H1 (cell line): ENCODE data around the gene NOD2. TPM values are rescaled to one million over a fixed set of nuclear protein-coding genes. Genes with fewer than 3 reads are reported as not detected.

Source experiments
- CTCF ChIA-PET: fragments of 300-600 bp; sonication (Branson Sonifier 250); formaldehyde crosslinking; loops from one replicate; lab custom pipeline; 2021; ENCODE audit not compliant: partially characterized antibody; lab: Charles Lee
- POLR2A ChIA-PET: fragments of 300-600 bp; sonication (Branson Sonifier 250); formaldehyde crosslinking; loops from one replicate; lab custom pipeline; 2021; ENCODE audit warnings: inconsistent platforms; ENCODE audit not compliant: partially characterized antibody; lab: Charles Lee
- DNase-seq, 2 experiments: peaks; one replicate each; pipeline versions ENCODE4 v3.0.0 to v3.0.0-alpha.2; 2010 to 2022; ENCODE audit warnings: low spot score in 2 of 2, low read depth in 1 of 2, mixed read lengths in 1 of 2
- FAIRE-seq: peaks from 2 replicates; lab custom pipeline; 2011; peaks lifted over from hg19 to GRCh38; lab: Jason Lieb, UNC
- H2AFZ ChIP-seq: 2 replicates; pipeline ENCODE4 v1.8.1; 2012; ENCODE audit warnings: low read length, inconsistent platforms
- H2AK5ac ChIP-seq: 2 replicates; pipeline ENCODE4 v1.6.1; 2013; ENCODE audit warnings: low read depth, low read length
- H2BK120ac ChIP-seq: replicated peaks from 2 replicates; pipeline ENCODE3; 2013; ENCODE audit warnings: low read depth, low read length, inconsistent platforms
- H2BK12ac ChIP-seq: 2 replicates; pipeline ENCODE4 v1.6.1; 2013; ENCODE audit warnings: low read depth, low read length
- H2BK15ac ChIP-seq: 2 replicates; pipeline ENCODE4 v1.6.1; 2013; ENCODE audit warnings: low read length
- H2BK20ac ChIP-seq: 2 replicates; pipeline ENCODE4 v1.6.1; 2013; ENCODE audit warnings: low read length
- H2BK5ac ChIP-seq: 2 replicates; pipeline ENCODE4 v1.6.1; 2013; ENCODE audit warnings: low read depth, low read length
- H3K14ac ChIP-seq: 2 replicates; pipeline ENCODE4 v1.6.1; 2013; ENCODE audit warnings: inconsistent platforms; ENCODE audit not compliant: insufficient read length
- H3K18ac ChIP-seq: 2 replicates; pipeline ENCODE4 v1.6.1; 2013; ENCODE audit warnings: low read length; ENCODE audit errors: extremely low read depth
- H3K23ac ChIP-seq: 2 replicates; pipeline ENCODE4 v1.6.1; 2013; ENCODE audit warnings: inconsistent platforms; ENCODE audit not compliant: insufficient read length
- H3K23me2 ChIP-seq: 2 replicates; pipeline ENCODE4 v1.6.1; 2013; ENCODE audit warnings: low read depth, low read length
- H3K27ac ChIP-seq: 2 replicates; pipeline ENCODE4 v1.6.1; 2011; ENCODE audit warnings: low read depth, low read length, inconsistent platforms
- H3K27me3 ChIP-seq, 4 experiments: replicated peaks in 1 of 4; 1 replicate in 1 of 4; 2 replicates in 3 of 4; pipeline versions ENCODE4 v1.6.1 to v1.8.1; 2011 to 2013; ENCODE audit warnings: low read length in 3 of 4, mild to moderate bottlenecking in 3 of 4, inconsistent platforms in 2 of 4, mixed read lengths in 2 of 4, moderate library complexity in 1 of 4; ENCODE audit not compliant: control insufficient read depth in 3 of 4, insufficient read depth in 3 of 4; ENCODE audit errors: extremely low read depth in 1 of 4
- H3K36me3 ChIP-seq, 4 experiments: 2 replicates each; pipeline versions ENCODE4 v1.6.1 to v1.8.1; 2011 to 2013; ENCODE audit warnings: mild to moderate bottlenecking in 4 of 4, low read length in 3 of 4, moderate library complexity in 2 of 4, control low read depth in 1 of 4, inconsistent platforms in 1 of 4; ENCODE audit not compliant: insufficient read depth in 4 of 4, control insufficient read depth in 2 of 4
- H3K4ac ChIP-seq: replicated peaks from 2 replicates; pipeline ENCODE3; 2013; ENCODE audit warnings: low read length, low read depth, mixed read lengths, inconsistent platforms; ENCODE audit not compliant: insufficient read length
- H3K4me1 ChIP-seq, 4 experiments: replicated peaks in 1 of 4; 1 replicate in 1 of 4; 2 replicates in 3 of 4; pipeline versions ENCODE4 v1.6.1 to v1.8.1; 2011 to 2013; ENCODE audit warnings: low read length in 3 of 4, inconsistent platforms in 2 of 4, mixed read lengths in 1 of 4; ENCODE audit not compliant: insufficient read depth in 4 of 4, control insufficient read depth in 3 of 4
- H3K4me2 ChIP-seq, 2 experiments: 2 replicates each; pipeline versions ENCODE4 v1.6.1 to v1.8.1; 2011 to 2013; ENCODE audit warnings: low read depth in 2 of 2, low read length in 2 of 2, control low read depth in 1 of 2, inconsistent platforms in 1 of 2, mild to moderate bottlenecking in 1 of 2; ENCODE audit not compliant: insufficient read depth in 1 of 2
- H3K4me3 ChIP-seq, 4 experiments: fragments of 200-600, 300-600 bp in 1 of 4; sonication (generic), shearing (Covaris generic), sonication (Bioruptor Twin) in 1 of 4; 2 replicates each; pipeline versions ENCODE4 v1.5.1 to v1.8.1; 2011 to 2016; ENCODE audit warnings: low read length in 4 of 4, low read depth in 3 of 4, control low read depth in 2 of 4, inconsistent platforms in 2 of 4, mild to moderate bottlenecking in 2 of 4, mixed read lengths in 1 of 4, moderate library complexity in 1 of 4; ENCODE audit not compliant: insufficient read depth in 2 of 4; ENCODE audit errors: extremely low read depth in 1 of 4
- H3K56ac ChIP-seq: replicated peaks from 2 replicates; pipeline ENCODE3; 2013; ENCODE audit warnings: low read depth, mild to moderate bottlenecking, mixed read lengths, low read length, inconsistent platforms; ENCODE audit not compliant: insufficient read length
- H3K79me1 ChIP-seq: 2 replicates; pipeline ENCODE4 v1.6.1; 2013; ENCODE audit warnings: low read depth, low read length, control low read depth
- H3K79me2 ChIP-seq, 2 experiments: 2 replicates each; pipeline versions ENCODE4 v1.6.1 to v1.8.1; 2012 to 2013; ENCODE audit warnings: low read length in 2 of 2, mild to moderate bottlenecking in 2 of 2, inconsistent platforms in 1 of 2; ENCODE audit not compliant: insufficient read depth in 2 of 2, control insufficient read depth in 1 of 2
- H3K9ac ChIP-seq, 4 experiments: replicated peaks in 1 of 4; 1 replicate in 1 of 4; 2 replicates in 3 of 4; pipeline versions ENCODE4 v1.6.1 to v1.8.1; 2011 to 2013; ENCODE audit warnings: low read depth in 3 of 4, low read length in 3 of 4, control low read depth in 2 of 4, mild to moderate bottlenecking in 2 of 4, moderate library complexity in 2 of 4, inconsistent platforms in 1 of 4; ENCODE audit errors: extremely low read depth in 1 of 4
- H3K9me3 ChIP-seq, 2 experiments: 2 replicates each; pipeline versions ENCODE4 v1.6.1 to v1.8.1; 2012 to 2013; ENCODE audit warnings: mild to moderate bottlenecking in 2 of 2, moderate library complexity in 2 of 2, control low read depth in 1 of 2, inconsistent platforms in 1 of 2, low read depth in 1 of 2, low read length in 1 of 2, mixed read lengths in 1 of 2; ENCODE audit not compliant: insufficient read depth in 2 of 2
- H4K20me1 ChIP-seq, 2 experiments: replicated peaks in 1 of 2; 2 replicates each; pipeline versions ENCODE3 to v1.8.1; 2011 to 2013; ENCODE audit warnings: inconsistent platforms in 2 of 2, low read length in 2 of 2, mild to moderate bottlenecking in 1 of 2; ENCODE audit not compliant: insufficient read depth in 2 of 2, control insufficient read depth in 1 of 2
- H4K5ac ChIP-seq: 2 replicates; pipeline ENCODE4 v1.6.1; 2013; ENCODE audit warnings: low read length, low read depth, mixed read lengths, inconsistent platforms; ENCODE audit not compliant: insufficient read length
- H4K8ac ChIP-seq: 2 replicates; pipeline ENCODE4 v1.8.0; 2013; ENCODE audit warnings: mild to moderate bottlenecking, moderate library complexity, low read length, inconsistent platforms; ENCODE audit not compliant: insufficient read depth; ENCODE audit errors: extremely low read depth
- H4K91ac ChIP-seq: replicated peaks from 2 replicates; pipeline ENCODE3; 2013; ENCODE audit warnings: low read length, mixed read lengths, inconsistent platforms; ENCODE audit not compliant: insufficient read length
- ATF2 ChIP-seq: IDR thresholded peaks from 2 replicates; pipeline ENCODE4 v1.6.1; 2012; ENCODE audit warnings: low read length, inconsistent platforms
- CBX8 ChIP-seq: fragments of 300-800, 300-1000 bp; sonication (generic); IDR thresholded peaks from 2 replicates; pipeline ENCODE4 v1.7.1; 2016; ENCODE audit warnings: low read depth, low read length, borderline replicate concordance
- CHD1 ChIP-seq: IDR thresholded peaks from 2 replicates; pipeline ENCODE4 v1.6.1; 2012; ENCODE audit warnings: low read depth, low read length, improper control_type of control experiment
- GABPA ChIP-seq: IDR thresholded peaks from 2 replicates; pipeline ENCODE4 v1.6.1; 2011; ENCODE audit warnings: mild to moderate bottlenecking, low read length, moderate library complexity, borderline replicate concordance; ENCODE audit not compliant: insufficient read depth
- POLR2AphosphoS5 ChIP-seq: IDR thresholded peaks from 2 replicates; pipeline ENCODE4 v1.6.1; 2011; ENCODE audit warnings: low read depth, low read length
- RFX5 ChIP-seq: IDR thresholded peaks from 2 replicates; pipeline ENCODE4 v1.6.1; 2011; ENCODE audit warnings: low read depth, low read length, improper control_type of control experiment, borderline replicate concordance
- SRF ChIP-seq: IDR thresholded peaks from 2 replicates; pipeline ENCODE4 v1.6.1; 2011; ENCODE audit warnings: mild to moderate bottlenecking, low read depth, low read length, moderate library complexity
- TBP ChIP-seq: IDR thresholded peaks from 2 replicates; pipeline ENCODE4 v1.6.1; 2011; ENCODE audit warnings: low read depth, low read length, improper control_type of control experiment
- WGBS, 2 experiments: shearing (Covaris generic) in 1 of 2; methylation state at CpG; one replicate each; pipeline versions ENCODE4 v1.1.6 to v1.1.7; 2013 to 2015; ENCODE audit warnings: low lambda C conversion rate in 2 of 2, mixed read lengths in 2 of 2, inconsistent platforms in 1 of 2, low coverage in 1 of 2, missing lambda C conversion rate in 1 of 2; ENCODE audit not compliant: insufficient replicate concordance in 2 of 2, insufficient coverage in 1 of 2, insufficient read length in 1 of 2; ENCODE audit errors: extremely low coverage in 1 of 2, missing lambda C conversion rate in 1 of 2; 5-methylcytosine and 5-hydroxymethylcytosine counted together
- polyA plus RNA-seq, 7 experiments: library from polyadenylated mRNA; depleted of rRNA in 3 of 7; stranded (reverse) in 5 of 7; unstranded in 2 of 7; fragments of >200 nt in 5 of 7; fragments of 200-250 nt in 2 of 7; gene quantifications; 1 replicate in 5 of 7; 2 replicates in 1 of 7; 4 replicates in 1 of 7; pipeline versions ENCODE4 v1.2.1 to v1.2.3, GENCODE V29; 2011 to 2013; ENCODE audit warnings: missing spikeins in 2 of 7, mixed read lengths in 2 of 7
- total RNA-seq: library from RNA; stranded (reverse); fragmentation: NEBNext Ultra II Directional; extraction: Animal tissue kit (Norgen Biotek cat#: 25700); gene quantifications from 2 replicates; pipeline ENCODE4 v1.2.1, GENCODE V29; 2021
- TF ChIP-seq, protein P1 (sequence below): IDR thresholded peaks from 2 replicates; pipeline ENCODE4 v1.6.1; 2011; ENCODE audit warnings: low read depth, mild to moderate bottlenecking, low read length; ENCODE audit not compliant: insufficient read depth

The NOD2 gene
- total and polyA plus RNA-seq, 2 of the 8 experiments (the other 6 are each of a cell fraction or from before 2014, with no cell fraction given), result 0.37 to 0.42 TPM

- Histone ChIP-seq H4K8ac (no peak overlapping the region), H3K9ac (no peak overlapping the region), H3K36me3 (no peaks in the 10 kb centered on the region), H2AK5ac (no peak overlapping the region), H2BK15ac (no peak overlapping the region), H3K79me1 (no peaks in the 10 kb centered on the region), H3K14ac (no peak overlapping the region), H3K23ac (no peak overlapping the region), H3K4ac (no peak overlapping the region), H3K79me2 (no peaks in the 10 kb centered on the region), H3K9me3 (no peaks in the 10 kb centered on the region), H2BK20ac (no peak overlapping the region), H2AFZ (no peak overlapping the region), H3K18ac (no peak overlapping the region), H3K56ac (no peak overlapping the region), H4K20me1 (peaks cover 0 to 7% of the 10 kb centered on the region in 2 experiments), H2BK5ac (no peak overlapping the region), H3K4me2 (no peak overlapping the region), H2BK120ac (no peak overlapping the region), H3K27ac (no peak overlapping the region), H3K4me3 (no peak overlapping the region), H2BK12ac (no peak overlapping the region), H4K91ac (no peak overlapping the region), H4K5ac (no peak overlapping the region), H3K27me3 (peaks cover 0 to 26% (median 22%) of the 10 kb centered on the region in 4 experiments; a peak in 6 of 7 replicates), H3K23me2 (peaks cover 17% of the 10 kb centered on the region), H3K4me1 (peaks cover 0 to 6% (median 1%) of the 10 kb centered on the region in 4 experiments; a peak in 3 of 7 replicates)
- no peak for FAIRE-seq
- ChIA-PET CTCF (interaction anchor here (1.4 kb wide), 1 partner anchor 12 kb away, joined by 5 read pairs; no protein-coding TSS in a partner anchor), POLR2A (no interaction called here)
- DNase-seq, result no peak
- WGBS, 2 experiments, result 86% methylated on average over 2 of the region's 2 CpGs; no CpG with 5 or more reads in 1 of the 2 experiments
- TF ChIP-seq RFX5, result no peak
- TF ChIP-seq, protein P1, sequence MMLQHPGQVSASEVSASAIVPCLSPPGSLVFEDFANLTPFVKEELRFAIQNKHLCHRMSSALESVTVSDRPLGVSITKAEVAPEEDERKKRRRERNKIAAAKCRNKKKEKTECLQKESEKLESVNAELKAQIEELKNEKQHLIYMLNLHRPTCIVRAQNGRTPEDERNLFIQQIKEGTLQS, result no peak
- no peak for TF ChIP-seq TBP
- no peak for TF ChIP-seq ATF2
- TF ChIP-seq POLR2AphosphoS5, result no peak
- no peak for TF ChIP-seq CHD1
- TF ChIP-seq SRF, result no peak
- no peak for TF ChIP-seq CBX8
- no peak for TF ChIP-seq GABPA
These were observed 3.2 kb upstream of the NOD2 start for GRCh38 chr16:50690177-50690576.
